HepG2 (cell line): ENCODE results near the gene LMF2. TPM values are rescaled to one million over a fixed set of nuclear protein-coding genes. Genes with fewer than 3 reads are reported as not detected.
"Not testable (repeated sequence)": the region's sequence is repeated elsewhere in the genome, so short reads cannot be mapped to it uniquely, and the experiment has no call there.

Experiments used
- ATAC-seq: fragments of 200-7000 bp; cut with Tn5 transposase; 3 replicates; pipeline ENCODE4 v1.9.1; 2020; ENCODE audit warnings: mild to moderate bottlenecking, moderate library complexity
- BruUV-seq: library from RNA; stranded (reverse); fragments of 400-500 nt; replicated peaks from 2 replicates; lab custom pipeline; 2021; lab: Mats Ljungman, UMichigan
- CTCF ChIA-PET: fragments of 300-600 bp; formaldehyde crosslinking; extraction: SDS; loops from one replicate; lab custom pipeline; 2021; ENCODE audit warnings: low total read pairs, inconsistent platforms, low intra/inter-chr PET ratio; lab: Yijun Ruan, JAX
- POLR2A ChIA-PET: fragments of 350-600 bp; sonication (Branson Sonifier 250); formaldehyde crosslinking; loops from one replicate; lab custom pipeline; 2020; ENCODE audit warnings: antibody characterized with exemption, inconsistent platforms; lab: Yijun Ruan, JAX
- DNase-seq: peaks from one replicate; pipeline ENCODE4 v3.0.0-alpha.2; 2015; ENCODE audit warnings: low spot score
- FAIRE-seq: peaks from 3 replicates; lab custom pipeline; 2011; peaks lifted over from hg19 to GRCh38; lab: Jason Lieb, UNC
- H2AFZ ChIP-seq: one replicate; pipeline ENCODE4 v1.6.1; 2011; ENCODE audit warnings: low read length, inconsistent platforms
- H3K27ac ChIP-seq: fragments of 300-600 bp; 3 replicates; pipeline ENCODE4 v1.8.0; 2011; ENCODE audit warnings: mixed run types, mild to moderate bottlenecking, mixed read lengths, low read length, inconsistent platforms; ENCODE audit not compliant: insufficient read depth; ENCODE audit errors: extremely low read length
- H3K27me3 ChIP-seq, 2 experiments: fragments of 200-600 bp in 1 of 2; 2 replicates in 1 of 2; 3 replicates in 1 of 2; pipeline versions ENCODE4 v1.6.0 to v1.8.0; 2011; ENCODE audit warnings: low read length in 2 of 2, mild to moderate bottlenecking in 2 of 2, moderate library complexity in 2 of 2, inconsistent platforms in 1 of 2; ENCODE audit not compliant: insufficient read depth in 2 of 2, control insufficient read depth in 1 of 2
- H3K36me3 ChIP-seq, 2 experiments: fragments of 200-600 bp in 1 of 2; replicated peaks in 1 of 2; 2 replicates in 1 of 2; 3 replicates in 1 of 2; pipeline versions ENCODE4 v1.5.1 to v1.8.0; 2011; ENCODE audit warnings: low read length in 2 of 2, inconsistent platforms in 1 of 2; ENCODE audit not compliant: insufficient read depth in 2 of 2, control insufficient read depth in 1 of 2
- H3K4me1 ChIP-seq: 2 replicates; pipeline ENCODE4 v1.5.1; 2012; ENCODE audit warnings: low read length, inconsistent platforms; ENCODE audit not compliant: insufficient read depth
- H3K4me2 ChIP-seq: 2 replicates; pipeline ENCODE4 v1.6.0; 2011; ENCODE audit warnings: low read depth, low read length, inconsistent platforms
- H3K4me3 ChIP-seq, 3 experiments: fragments of 200-600 bp in 1 of 3; sonication (generic), shearing (Covaris generic) in 1 of 3; replicated peaks in 1 of 3; 2 replicates each; pipeline ENCODE4 v1.5.1; 2011 to 2016; ENCODE audit warnings: low read length in 3 of 3, inconsistent platforms in 2 of 3, low read depth in 2 of 3, mild to moderate bottlenecking in 2 of 3, control low read depth in 1 of 3, mixed read lengths in 1 of 3; ENCODE audit not compliant: insufficient read depth in 1 of 3
- H3K79me2 ChIP-seq: one replicate; pipeline ENCODE4 v1.6.1; 2011; ENCODE audit warnings: low read length, inconsistent platforms; ENCODE audit not compliant: insufficient read depth
- H3K9ac ChIP-seq: 2 replicates; pipeline ENCODE4 v1.6.0; 2011; ENCODE audit warnings: mild to moderate bottlenecking, low read depth, low read length, inconsistent platforms; ENCODE audit not compliant: insufficient read depth
- H3K9me3 ChIP-seq: 2 replicates; pipeline ENCODE4 v1.5.1; 2012; ENCODE audit warnings: mild to moderate bottlenecking, low read length
- H4K20me1 ChIP-seq: 2 replicates; pipeline ENCODE4 v1.6.0; 2011; ENCODE audit warnings: inconsistent platforms, mild to moderate bottlenecking, low read length, moderate library complexity; ENCODE audit not compliant: insufficient read depth
- E2F2 ChIP-seq: sonication (generic); formaldehyde crosslinking; IDR thresholded peaks from 2 replicates; pipeline ENCODE4 v1.4.0; 2020; ENCODE audit warnings: missing genetic modification reagents, borderline replicate concordance
- EP300 ChIP-seq, 3 experiments: sonication (generic) in 1 of 3; formaldehyde crosslinking in 1 of 3; IDR thresholded peaks; 2 replicates each; pipeline versions ENCODE4 v1.5.1 to v1.6.1; 2011 to 2020; ENCODE audit warnings: low read depth in 2 of 3, low read length in 2 of 3, borderline replicate concordance in 1 of 3, improper control_type of control experiment in 1 of 3, mild to moderate bottlenecking in 1 of 3, missing genetic modification reagents in 1 of 3, moderate library complexity in 1 of 3
- FOSL1 ChIP-seq: sonication (generic); formaldehyde crosslinking; IDR thresholded peaks from 2 replicates; pipeline ENCODE4 v1.9.0; 2021; ENCODE audit warnings: missing genetic modification reagents, borderline replicate concordance
- FOXA3 ChIP-seq: IDR thresholded peaks from 2 replicates; pipeline ENCODE4 v1.6.1; 2016; ENCODE audit warnings: missing genetic modification reagents, missing compliant biosample characterization
- JUND ChIP-seq: sonication (generic); formaldehyde crosslinking; IDR thresholded peaks from 2 replicates; pipeline ENCODE4 v1.8.0; 2022; ENCODE audit warnings: mild to moderate bottlenecking, missing genetic modification reagents
- NFE2 ChIP-seq: sonication (generic); formaldehyde crosslinking; IDR thresholded peaks from 2 replicates; pipeline ENCODE4 v1.4.0; 2020; ENCODE audit warnings: missing genetic modification reagents
- POLR2G ChIP-seq: fragments of 200-400 bp; formaldehyde crosslinking; IDR thresholded peaks from 2 replicates; pipeline ENCODE4 v1.6.1; 2018; ENCODE audit warnings: mild to moderate bottlenecking, low read depth, low read length, moderate library complexity
- RAD51 ChIP-seq: fragments of 450-650 bp; IDR thresholded peaks from 2 replicates; pipeline ENCODE4 v1.6.1; 2016; ENCODE audit warnings: borderline replicate concordance
- RCOR2 ChIP-seq: IDR thresholded peaks from 2 replicates; pipeline ENCODE4 v1.6.1; 2016; ENCODE audit warnings: missing biosample characterization, missing genetic modification reagents
- TEAD2 ChIP-seq: sonication (generic); formaldehyde crosslinking; IDR thresholded peaks from 2 replicates; pipeline ENCODE4 v1.9.0; 2021; ENCODE audit warnings: missing genetic modification reagents
- ZBTB33 ChIP-seq: sonication (generic); formaldehyde crosslinking; IDR thresholded peaks from 2 replicates; pipeline ENCODE4 v1.4.0; 2020; ENCODE audit warnings: missing genetic modification reagents
- ZFY ChIP-seq: sonication (generic); formaldehyde crosslinking; IDR thresholded peaks from 2 replicates; pipeline ENCODE4 v1.4.0; 2020; ENCODE audit warnings: missing genetic modification reagents
- ZMYM3 ChIP-seq: sonication (generic); formaldehyde crosslinking; IDR thresholded peaks from 2 replicates; pipeline ENCODE4 v1.5.1; 2020; ENCODE audit warnings: mild to moderate bottlenecking, missing genetic modification reagents
- ZNF207 ChIP-seq: fragments of 450-650 bp; IDR thresholded peaks from 2 replicates; pipeline ENCODE4 v1.6.1; 2016; ENCODE audit warnings: antibody characterized with exemption, borderline replicate concordance
- WGBS: methylation state at CpG from one replicate; pipeline ENCODE4 v1.1.6; 2017; ENCODE audit warnings: low lambda C conversion rate; 5-methylcytosine and 5-hydroxymethylcytosine counted together
- in situ Hi-C: cut with HindIII; loops from 2 replicates; pipeline ENCODE4 v1.10.0; 2017; ENCODE audit warnings: low pct_unique_long_range_greater_than_20kb; ENCODE audit not compliant: extremely low pct_ligation_motif_present
- intact Hi-C: fragments of 100-400 bp; cut with micrococcal nuclease; formaldehyde crosslinking; loops from one replicate; pipeline ENCODE4 v1.10.0; 2022; ENCODE audit not compliant: unreplicated experiment
- polyA plus RNA-seq, 8 experiments: library from polyadenylated mRNA; depleted of rRNA in 3 of 8; stranded (reverse) in 7 of 8; unstranded in 1 of 8; fragments of >200 nt; fragmentation: Illumina TruSeq in 4 of 8; extraction: Trizol in 4 of 8; gene quantifications; 2 replicates each; pipeline versions ENCODE4 v1.2.1 to v1.2.3, GENCODE V29; 2011 to 2016; ENCODE audit warnings: low read depth in 4 of 8, missing spikeins in 1 of 8, mixed read lengths in 1 of 8; ENCODE audit not compliant: insufficient read depth in 1 of 8
- total RNA-seq, 5 experiments: library from RNA; depleted of rRNA; stranded (reverse); fragments of >200 nt; fragmentation: Illumina TruSeq; extraction: Trizol; gene quantifications; 2 replicates each; pipeline ENCODE4 v1.2.3, GENCODE V29; 2016; ENCODE audit warnings: low read depth in 1 of 5
- TF ChIP-seq, protein P1 (sequence below): sonication (generic); formaldehyde crosslinking; IDR thresholded peaks from 2 replicates; pipeline ENCODE4 v1.4.0; 2020; ENCODE audit warnings: missing genetic modification reagents
- TF ChIP-seq, protein P2 (sequence below): sonication (generic); formaldehyde crosslinking; IDR thresholded peaks from 2 replicates; pipeline ENCODE4 v1.4.0; 2020; ENCODE audit warnings: missing genetic modification reagents, mild to moderate bottlenecking, borderline replicate concordance
- TF ChIP-seq, protein P3 (sequence below): sonication (generic); formaldehyde crosslinking; IDR thresholded peaks from 2 replicates; pipeline ENCODE4 v1.4.0; 2020; ENCODE audit warnings: missing genetic modification reagents
- TF ChIP-seq, protein P4 (sequence below): IDR thresholded peaks from 2 replicates; pipeline ENCODE4 v1.6.1; 2016

Gene LMF2
- total and polyA plus RNA-seq, 2 of the 13 experiments (the other 11 are each of a cell fraction or from before 2014, with no cell fraction given): 23.3 to 30.6 TPM

GRCh38 chr22:50541667-50542026 lies 34.1 kb upstream of the LMF2 start (continued):
- TF ChIP-seq ZBTB33 (CRISPR knock-in tag) (0 out of 2 replicates have a peak, but pooled peaks have one; percentile 8), FOSL1 (peak; percentile 80), ZMYM3 (CRISPR knock-in tag) (peak; percentile 84), RCOR2 (CRISPR knock-in tag) (peak; percentile 26; the same call in 1 of the 2 replicates), JUND (CRISPR knock-in tag) (peak; percentile 48; the same call in 1 of the 2 replicates), FOXA3 (CRISPR knock-in tag) (peak; percentile 25; the same call in 1 of the 2 replicates), EP300 (IDR thresholded peaks at IDR 0.05; ENCODE audit: low read depth in 2 of 2, low read length in 2 of 2) (0 out of 4 replicates have a peak, but pooled peaks of 1 of the 2 experiments have one; percentile 15)
- TF ChIP-seq, protein P1, sequence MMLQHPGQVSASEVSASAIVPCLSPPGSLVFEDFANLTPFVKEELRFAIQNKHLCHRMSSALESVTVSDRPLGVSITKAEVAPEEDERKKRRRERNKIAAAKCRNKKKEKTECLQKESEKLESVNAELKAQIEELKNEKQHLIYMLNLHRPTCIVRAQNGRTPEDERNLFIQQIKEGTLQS (CRISPR knock-in tag): peak; percentile 73
- not testable (repeated sequence) for TF ChIP-seq EP300 (CRISPR knock-in tag; IDR thresholded peaks at IDR 0.05; ENCODE audit: borderline replicate concordance)
- TF ChIP-seq, protein P2, sequence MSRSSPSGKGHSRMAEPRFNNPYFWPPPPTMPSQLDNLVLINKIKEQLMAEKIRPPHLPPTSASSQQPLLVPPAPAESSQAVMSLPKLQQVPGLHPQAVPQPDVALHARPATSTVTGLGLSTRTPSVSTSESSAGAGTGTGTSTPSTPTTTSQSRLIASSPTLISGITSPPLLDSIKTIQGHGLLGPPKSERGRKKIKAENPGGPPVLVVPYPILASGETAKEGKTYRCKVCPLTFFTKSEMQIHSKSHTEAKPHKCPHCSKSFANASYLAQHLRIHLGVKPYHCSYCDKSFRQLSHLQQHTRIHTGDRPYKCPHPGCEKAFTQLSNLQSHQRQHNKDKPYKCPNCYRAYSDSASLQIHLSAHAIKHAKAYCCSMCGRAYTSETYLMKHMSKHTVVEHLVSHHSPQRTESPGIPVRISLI: peak; percentile 81; the same call in 1 of the 2 replicates

DNA sequence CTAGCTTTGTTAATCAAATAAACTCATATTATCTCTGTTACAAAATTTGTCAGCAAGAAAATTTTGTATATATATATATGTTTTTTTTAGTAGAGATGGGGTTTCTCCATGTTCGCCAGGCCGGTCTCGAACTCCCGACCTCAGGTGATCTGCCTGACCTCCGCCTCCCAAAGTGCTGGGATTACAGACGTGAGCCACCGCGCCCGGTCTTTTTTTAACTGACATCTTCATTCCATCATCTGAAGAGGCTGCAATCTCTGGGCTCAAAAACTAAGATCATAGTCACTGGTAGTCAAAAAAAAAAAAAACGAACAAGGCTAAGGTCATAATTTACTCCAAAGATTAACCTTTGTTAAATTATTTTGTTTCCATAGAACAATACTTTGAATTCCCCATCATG lies 32.9 kb upstream of the LMF2 start:
- ChIA-PET POLR2A (interaction anchor here (1.7 to 2.2 kb wide), 5 partner anchors 8 to 15 kb away, joined by 4 to 18 read pairs (median 5); partner anchors contain the start of gene SCO2), CTCF (no interaction called here)
- Histone ChIP-seq H3K79me2 (no peaks in the 10 kb centered on the region), H3K4me3 (no peak overlapping the region), H2AFZ (no peak overlapping the region), H3K27ac (no peak overlapping the region), H4K20me1 (no peaks in the 10 kb centered on the region), H3K4me2 (no peak overlapping the region), H3K9me3 (no peaks in the 10 kb centered on the region), H3K9ac (no peak overlapping the region), H3K27me3 (peaks cover 0 to 7% of the 10 kb centered on the region in 2 experiments; a peak in 3 of 5 replicates), H3K4me1 (peaks cover 28% of the 10 kb centered on the region), H3K36me3 (no peaks in the 10 kb centered on the region)
- no peak for DNase-seq
- 91% methylated on average over 10 of the region's 10 CpGs for WGBS
- no peak for ATAC-seq
- BruUV-seq: no TSS peak
- intact Hi-C loops: no loop called here
- no peak for FAIRE-seq
- in situ Hi-C loops: no loop called here
- TF ChIP-seq POLR2G (no peak), ZFY (CRISPR knock-in tag) (no peak), E2F2 (no peak), NFE2 (CRISPR knock-in tag) (no peak), ZNF207 (no peak), TEAD2 (CRISPR knock-in tag) (no peak), RAD51 (no peak)
- TF ChIP-seq, protein P3, sequence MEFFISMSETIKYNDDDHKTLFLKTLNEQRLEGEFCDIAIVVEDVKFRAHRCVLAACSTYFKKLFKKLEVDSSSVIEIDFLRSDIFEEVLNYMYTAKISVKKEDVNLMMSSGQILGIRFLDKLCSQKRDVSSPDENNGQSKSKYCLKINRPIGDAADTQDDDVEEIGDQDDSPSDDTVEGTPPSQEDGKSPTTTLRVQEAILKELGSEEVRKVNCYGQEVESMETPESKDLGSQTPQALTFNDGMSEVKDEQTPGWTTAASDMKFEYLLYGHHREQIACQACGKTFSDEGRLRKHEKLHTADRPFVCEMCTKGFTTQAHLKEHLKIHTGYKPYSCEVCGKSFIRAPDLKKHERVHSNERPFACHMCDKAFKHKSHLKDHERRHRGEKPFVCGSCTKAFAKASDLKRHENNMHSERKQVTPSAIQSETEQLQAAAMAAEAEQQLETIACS (CRISPR knock-in tag): no peak
- TF ChIP-seq, protein P4, sequence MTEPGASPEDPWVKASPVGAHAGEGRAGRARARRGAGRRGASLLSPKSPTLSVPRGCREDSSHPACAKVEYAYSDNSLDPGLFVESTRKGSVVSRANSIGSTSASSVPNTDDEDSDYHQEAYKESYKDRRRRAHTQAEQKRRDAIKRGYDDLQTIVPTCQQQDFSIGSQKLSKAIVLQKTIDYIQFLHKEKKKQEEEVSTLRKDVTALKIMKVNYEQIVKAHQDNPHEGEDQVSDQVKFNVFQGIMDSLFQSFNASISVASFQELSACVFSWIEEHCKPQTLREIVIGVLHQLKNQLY (CRISPR knock-in tag): no peak
